Astrocyte (in vitro differentiated cells and primary cell): ENCODE measurements around the gene KANSL1L.
"Not testable (repeated sequence)": the region's sequence is repeated elsewhere in the genome, so short reads cannot be mapped to it uniquely, and the experiment has no call there.

Experiments used
- CTCF ChIP-seq: IDR thresholded peaks from 2 replicates; pipeline ENCODE4 v1.5.1; 2011; ENCODE audit warnings: low read depth, mild to moderate bottlenecking, inconsistent platforms, low read length, moderate library complexity; ENCODE audit not compliant: insufficient read depth
- EZH2 ChIP-seq: IDR thresholded peaks from 2 replicates; pipeline ENCODE4 v1.6.1; 2012; ENCODE audit warnings: mild to moderate bottlenecking, low read length, inconsistent platforms; ENCODE audit not compliant: insufficient read depth

DNA sequence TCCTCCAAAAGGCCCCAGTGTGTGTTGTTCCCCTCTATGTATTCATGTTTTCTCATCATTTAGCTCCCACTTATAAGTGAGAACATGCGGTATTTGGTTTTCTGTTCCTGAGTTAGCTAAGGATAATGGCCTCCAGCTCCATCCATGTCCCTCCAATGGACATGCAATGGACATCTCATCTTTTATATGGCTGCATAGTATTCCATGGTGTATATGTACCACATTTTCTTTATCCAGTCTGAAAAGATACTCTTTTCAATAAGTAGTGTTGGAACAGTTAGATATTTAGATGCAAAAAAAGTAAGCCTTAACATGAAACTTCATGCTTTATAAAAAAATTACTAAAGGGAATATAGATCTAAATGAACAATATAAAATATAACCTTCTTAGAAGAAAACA is 5.9 kb upstream of the KANSL1L start:
- TF ChIP-seq CTCF, EZH2: not testable (repeated sequence)
